ENCODE results near the gene KRT35. TPM values are rescaled to one million over a fixed set of nuclear protein-coding genes. Genes with fewer than 3 reads are reported as not detected.

The KRT35 gene
- polyA plus RNA-seq (ENCODE audit: insufficient read length in 4 of 4) = under 1 TPM in 2 of 4 donors, not detected in 2; 0.10 to 0.14 TPM

GRCh38 chr17:41481036-41481435 lies at the start of gene KRT35:
Gene KRT35, minus strand, starts transcription at chr17:41481151. Its CDS starts 54 bp downstream, at chr17:41481097.
- peak in 2 of 4 donors; percentile 13 to 14 for DNase-seq (ENCODE audit: low read depth in 4 of 4, low spot score in 2 of 4)

GRCh38 chr17:41530062-41531048 lies 49.4 kb upstream of the KRT35 start:
- no peak for DNase-seq (ENCODE audit: low read depth in 4 of 4, low spot score in 2 of 4)

- DNase-seq (ENCODE audit: low read depth in 4 of 4, low spot score in 2 of 4) = no peak
Observed at GRCh38 chr17:41529491-41529915, 48.6 kb upstream of the KRT35 start.

DNA sequence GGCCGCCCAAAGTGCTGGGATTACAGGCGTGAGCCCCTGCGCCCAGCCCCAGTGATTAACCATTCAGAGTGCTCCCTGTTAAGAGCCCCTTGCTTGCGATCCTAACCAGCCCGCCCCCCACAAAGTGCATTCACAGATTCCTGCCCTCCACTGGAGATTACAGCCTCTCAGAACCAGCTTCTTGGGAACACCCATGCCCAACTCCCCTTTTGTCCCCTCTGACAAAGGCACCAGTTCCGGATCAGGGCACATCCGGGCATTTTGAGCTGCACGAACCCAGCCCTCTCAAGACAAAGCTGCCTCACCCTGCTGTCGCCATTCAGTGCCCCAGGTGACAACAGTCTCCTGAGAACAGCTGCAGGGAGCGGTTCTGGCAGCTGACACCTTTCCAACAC lies 48.0 kb upstream of the KRT35 start:
- no peak for DNase-seq (ENCODE audit: low read depth in 4 of 4, low spot score in 2 of 4)

- no peak for DNase-seq (ENCODE audit: low read depth in 4 of 4, low spot score in 2 of 4)
Observed at GRCh38 chr17:41527063-41528023, 46.4 kb upstream of the KRT35 start.

- no peak for DNase-seq (ENCODE audit: low read depth in 4 of 4, low spot score in 2 of 4)
Observed at GRCh38 chr17:41524261-41524660, 43.3 kb upstream of the KRT35 start.

- DNase-seq (ENCODE audit: low read depth in 4 of 4, low spot score in 2 of 4) = no peak
Observed at GRCh38 chr17:41523787-41524186, 42.8 kb upstream of the KRT35 start.

DNA sequence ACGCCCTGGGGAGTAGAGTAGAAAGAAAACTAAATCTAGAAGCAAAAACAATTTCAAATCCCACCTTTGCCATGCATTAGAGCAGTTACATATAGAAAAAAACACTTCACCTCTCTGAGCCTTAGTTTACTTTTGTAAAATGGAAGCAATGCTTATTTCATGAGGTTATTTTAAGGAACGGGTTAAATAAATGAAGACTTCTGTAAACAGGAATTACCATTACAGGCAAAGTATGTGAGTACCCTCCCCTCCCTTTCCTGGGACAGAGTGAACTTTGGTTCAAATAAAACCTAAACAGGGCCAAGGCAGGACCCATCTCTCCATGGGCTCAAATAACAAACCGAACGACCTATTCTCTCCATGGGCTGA lies 42.3 kb upstream of the KRT35 start:
- DNase-seq (ENCODE audit: low read depth in 4 of 4, low spot score in 2 of 4) = no peak

- DNase-seq (ENCODE audit: low read depth in 4 of 4, low spot score in 2 of 4) = no peak
Observed at GRCh38 chr17:41522301-41523224, 41.6 kb upstream of the KRT35 start.

DNA sequence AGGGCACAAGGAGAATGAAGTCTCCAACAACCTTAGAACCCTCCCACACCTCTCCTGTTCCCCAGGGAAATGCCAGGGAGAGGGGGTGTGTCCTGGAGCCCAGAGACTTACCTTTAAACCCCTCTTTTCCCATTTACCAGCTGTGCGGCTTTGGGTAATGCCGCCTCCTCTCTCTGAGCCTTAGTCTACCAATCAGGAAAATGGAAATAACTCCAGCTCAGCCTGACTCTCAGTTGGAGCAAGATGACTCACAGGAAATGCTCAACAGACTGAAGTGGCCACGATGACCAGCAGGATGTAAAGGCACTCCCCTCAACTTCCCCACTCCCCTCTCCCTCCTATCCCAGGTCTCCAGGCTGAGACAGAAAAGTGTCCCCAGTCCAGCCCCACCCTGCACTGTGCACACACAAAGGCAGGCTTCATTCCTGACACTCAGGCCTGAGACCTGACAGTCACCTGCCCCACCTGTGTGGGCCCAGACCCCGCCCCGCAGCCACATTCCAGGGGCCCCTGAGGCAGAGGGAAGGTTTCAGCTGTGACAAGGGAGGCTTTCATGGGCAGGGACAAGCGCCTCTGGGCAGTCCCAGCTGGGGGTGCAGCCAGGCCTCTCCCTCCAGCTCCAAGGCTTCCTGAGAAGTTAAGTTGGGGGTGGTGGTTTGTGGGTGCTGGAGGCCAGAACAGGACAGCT lies 40.8 kb upstream of the KRT35 start:
- DNase-seq (ENCODE audit: low read depth in 4 of 4, low spot score in 2 of 4) = no peak

DNA sequence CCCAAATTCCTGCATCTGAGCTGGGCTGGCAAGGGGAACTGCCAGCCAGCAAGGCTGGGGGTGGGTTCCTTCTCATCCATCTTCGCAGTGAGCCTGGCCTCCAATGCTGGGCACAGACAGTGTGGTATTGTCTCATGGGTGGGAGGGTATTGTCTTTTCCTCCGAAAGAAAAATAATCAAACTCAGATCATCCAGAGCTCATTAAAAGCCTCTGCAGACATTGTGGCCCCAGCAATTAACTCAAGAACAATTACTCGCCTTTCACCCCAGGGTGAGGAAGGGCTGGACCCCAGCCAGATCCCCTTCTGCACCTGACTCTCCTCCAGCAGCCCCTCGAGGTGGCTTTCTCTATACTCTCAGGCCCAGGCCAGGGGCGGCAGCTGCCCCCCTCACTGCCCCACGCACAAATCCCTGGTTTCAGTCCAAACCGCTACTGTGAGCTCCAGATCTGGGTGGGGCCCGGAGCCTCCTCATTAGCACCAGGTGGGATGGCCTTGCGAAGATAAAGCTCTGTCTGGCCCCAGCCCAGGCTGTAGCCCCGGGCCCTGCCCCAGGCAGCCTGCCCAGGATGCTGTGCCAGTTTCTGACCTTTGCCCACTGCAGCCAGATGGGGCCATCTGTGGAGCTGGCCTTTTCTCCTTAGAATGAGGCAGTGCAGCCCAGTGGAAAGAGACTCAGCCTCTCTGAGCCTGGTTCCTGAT lies 40.0 kb upstream of the KRT35 start:
- DNase-seq (ENCODE audit: low read depth in 4 of 4, low spot score in 2 of 4) = no peak

- no peak for DNase-seq (ENCODE audit: low read depth in 4 of 4, low spot score in 2 of 4)
Observed at GRCh38 chr17:41519501-41520224, 38.7 kb upstream of the KRT35 start.

DNA sequence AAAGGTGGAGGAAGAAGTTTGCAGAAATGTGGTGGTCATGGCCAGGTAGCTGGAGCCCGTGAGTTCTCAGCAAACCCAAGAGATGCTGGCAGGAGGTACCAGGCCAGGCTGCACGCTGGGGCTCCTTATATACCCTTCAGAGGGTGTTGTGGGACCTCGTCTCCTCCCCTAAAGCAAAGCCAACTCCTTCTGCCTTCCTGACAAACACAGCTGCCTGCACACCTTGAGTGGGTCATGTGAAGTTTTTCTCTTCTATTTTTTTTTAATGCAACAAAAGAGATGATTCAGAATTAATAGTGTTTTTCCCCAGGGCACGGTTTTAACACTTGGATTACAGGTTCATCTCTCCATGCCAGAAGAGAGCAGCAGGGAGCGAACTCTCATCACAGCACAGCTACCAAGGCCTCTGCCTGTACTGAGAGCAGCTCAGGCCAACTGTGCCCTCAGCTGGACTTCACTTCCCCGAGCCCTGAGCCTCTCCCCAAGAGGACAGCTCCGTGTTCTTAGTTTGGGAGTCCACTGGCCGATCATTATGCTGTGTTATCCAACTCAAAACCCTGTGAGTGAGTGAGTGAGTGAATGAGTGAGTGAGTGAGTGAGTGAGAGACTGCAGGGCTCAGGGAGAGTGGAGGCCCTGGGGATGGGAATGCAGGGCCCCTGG lies 38.0 kb upstream of the KRT35 start, which contains the start of gene KRT15:
TSS of gene KRT15 (minus strand) at position 102 of the 661 bp plus-strand sequence. CDS start at position 39, 63 bp downstream.
- no peak for DNase-seq (ENCODE audit: low read depth in 4 of 4, low spot score in 2 of 4)

DNA sequence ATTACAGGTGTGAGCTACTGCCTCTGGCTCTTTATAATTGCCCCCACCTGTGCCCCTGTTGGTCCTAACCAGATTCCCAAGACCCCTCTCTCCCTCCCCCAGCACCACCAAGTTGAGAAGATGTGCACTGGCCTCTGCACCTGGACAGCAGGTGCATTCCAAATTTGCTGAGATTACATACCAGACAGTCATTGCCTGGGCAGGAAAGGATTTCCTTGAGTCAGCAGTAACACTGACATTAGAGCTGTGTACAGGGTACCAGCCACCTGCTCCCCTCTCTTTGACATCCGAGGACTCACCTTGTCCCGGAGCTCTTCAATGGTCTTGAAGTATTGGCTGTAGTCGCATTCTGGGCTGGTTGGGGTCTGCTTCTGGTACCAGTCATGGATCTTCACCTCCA lies 37.1 kb upstream of the KRT35 start:
- no peak for DNase-seq (ENCODE audit: low read depth in 4 of 4, low spot score in 2 of 4)

DNA sequence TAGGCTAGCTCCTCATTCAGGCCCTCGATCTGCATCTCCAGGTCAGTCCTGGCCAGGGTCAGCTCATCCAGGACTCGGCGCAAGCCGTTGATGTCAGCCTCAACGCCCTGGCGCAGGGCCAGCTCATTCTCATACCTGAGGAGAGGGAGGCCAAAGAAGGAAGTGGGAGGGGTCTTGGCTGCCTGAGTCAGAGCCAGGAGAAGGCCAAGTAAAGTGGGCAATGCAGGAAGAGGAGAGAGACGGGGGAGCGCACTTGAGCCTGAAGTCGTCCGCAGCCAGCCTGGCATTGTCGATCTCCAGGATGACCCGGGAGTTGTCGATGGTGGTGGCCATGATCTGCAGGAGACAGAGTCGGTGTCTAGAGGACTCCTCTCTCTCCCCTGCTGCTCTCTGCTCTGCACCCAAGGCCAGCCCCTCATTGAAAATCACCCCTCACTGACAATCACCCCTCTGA lies 35.9 kb upstream of the KRT35 start:
- no peak for DNase-seq (ENCODE audit: low read depth in 4 of 4, low spot score in 2 of 4)

DNA sequence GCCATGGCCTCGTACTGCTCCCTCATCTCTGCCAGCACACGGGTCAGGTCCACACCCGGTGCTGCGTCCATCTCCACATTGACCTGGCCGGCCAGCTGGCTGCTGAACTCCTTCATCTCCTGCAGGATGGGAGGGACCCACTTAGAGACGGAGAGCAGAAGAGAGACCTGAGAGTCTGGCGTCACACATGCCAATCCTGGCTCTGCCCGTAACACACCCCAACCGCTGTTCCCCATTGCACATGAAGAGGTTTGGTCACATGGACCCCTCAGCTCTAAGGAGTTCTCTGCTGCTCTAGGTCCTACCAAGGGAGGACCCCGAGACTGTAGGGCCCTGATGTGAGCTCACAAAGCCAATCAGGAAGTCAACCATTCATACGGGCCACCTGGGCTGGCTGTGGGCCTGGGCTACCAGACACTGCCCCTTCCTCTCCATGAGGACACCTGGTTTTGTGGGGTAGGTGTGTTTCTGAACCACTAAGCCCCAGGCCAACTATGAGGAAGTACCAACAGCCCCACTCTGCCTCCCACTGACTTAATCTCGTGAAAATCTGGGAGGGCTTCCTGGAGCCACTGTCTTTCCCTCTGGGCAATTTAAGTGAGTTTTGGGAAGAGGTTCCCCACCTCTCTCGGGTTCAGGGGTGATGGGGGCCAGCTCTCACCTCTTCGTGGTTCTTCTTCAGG lies 35.3 kb upstream of the KRT35 start:
- DNase-seq (ENCODE audit: low read depth in 4 of 4, low spot score in 2 of 4) = no peak

DNA sequence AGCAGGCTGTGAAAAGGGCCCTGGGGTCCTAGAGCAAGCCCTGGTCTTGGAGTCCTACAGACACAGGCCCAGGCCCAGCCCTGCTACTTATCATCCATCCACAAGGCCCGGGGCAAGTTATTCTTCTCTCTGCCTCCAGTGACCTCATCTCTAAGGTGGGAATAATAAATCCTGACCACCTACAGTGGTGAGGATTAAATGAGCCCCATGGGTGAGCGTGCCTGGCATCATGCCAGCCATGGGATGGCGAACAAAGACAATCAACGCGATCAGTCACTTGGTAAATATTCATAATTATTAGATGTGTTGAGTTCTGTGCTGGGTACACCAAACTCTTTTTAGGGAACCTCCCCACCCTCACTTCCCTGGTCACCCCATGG lies 32.2 kb upstream of the KRT35 start:
- no peak for DNase-seq (ENCODE audit: low read depth in 4 of 4, low spot score in 2 of 4)
